GOT3 (cell line): ENCODE data around the gene COQ8B.
"Not testable (repeated sequence)": the region's sequence is repeated elsewhere in the genome, so short reads cannot be mapped to it uniquely, and the experiment has no call there.

ENCODE experiments used
- DNase-seq: peaks from one replicate; lab custom pipeline; 2025; ENCODE audit warnings: mixed read lengths; lab: John Stamatoyannopoulos, UW

The COQ8B gene

GRCh38 chr19:40716482-40717324 lies at the start of gene COQ8B, which contains the start of gene ITPKC:
TSS of gene COQ8B (minus strand) at chr19:40716886. CDS start at chr19:40714632, 2,254 bp downstream.
TSS of gene ITPKC (plus strand) at chr19:40717112. CDS start at chr19:40717136, 24 bp downstream.
- DNase-seq, result peak; percentile 82

DNA sequence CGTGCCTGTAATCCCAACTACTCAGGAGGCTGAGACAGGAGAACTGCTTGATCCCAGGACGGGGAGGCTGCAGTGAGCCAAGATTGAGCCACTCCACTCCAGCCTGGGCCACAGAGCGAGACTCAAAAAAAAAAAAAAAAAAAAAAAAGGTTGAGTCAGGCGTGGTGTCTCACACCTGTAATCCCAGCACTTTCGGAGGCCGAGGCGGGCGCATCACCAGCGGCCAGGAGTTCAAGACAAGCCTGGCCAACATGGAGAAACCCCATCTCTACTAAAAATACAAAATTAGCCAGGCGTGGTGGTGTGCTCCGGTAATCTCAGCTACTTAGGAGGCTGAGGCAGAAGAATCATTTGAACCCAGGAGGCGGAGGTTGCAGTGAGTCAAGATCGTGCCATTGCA lies 49.7 kb upstream of the COQ8B start:
- not testable (repeated sequence) for DNase-seq

DNA sequence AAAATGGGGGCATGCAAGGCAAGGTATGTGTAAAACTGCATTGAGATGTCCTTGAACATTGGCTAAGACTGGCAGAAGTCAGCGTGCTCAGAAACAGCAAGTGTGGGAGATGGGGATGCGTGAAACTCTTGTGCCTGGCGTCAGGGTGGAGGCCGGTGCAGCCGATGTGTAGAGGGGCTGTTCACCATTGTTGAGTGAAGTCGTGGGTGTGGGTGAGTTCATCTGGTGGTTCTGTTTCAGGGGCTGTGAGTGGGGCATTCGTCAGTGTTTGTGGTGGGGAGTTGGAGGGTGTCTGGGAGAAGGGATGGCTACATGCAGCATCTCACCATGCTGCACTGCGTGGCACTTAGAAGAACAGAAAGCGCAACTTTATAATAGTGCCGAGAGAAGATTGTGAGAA lies 47.3 kb upstream of the COQ8B start:
- DNase-seq, result no peak

GRCh38 chr19:40763526-40763925 lies 46.8 kb upstream of the COQ8B start:
- no peak for DNase-seq

GRCh38 chr19:40762754-40763470 lies 46.2 kb upstream of the COQ8B start:
- DNase-seq, result no peak

DNA sequence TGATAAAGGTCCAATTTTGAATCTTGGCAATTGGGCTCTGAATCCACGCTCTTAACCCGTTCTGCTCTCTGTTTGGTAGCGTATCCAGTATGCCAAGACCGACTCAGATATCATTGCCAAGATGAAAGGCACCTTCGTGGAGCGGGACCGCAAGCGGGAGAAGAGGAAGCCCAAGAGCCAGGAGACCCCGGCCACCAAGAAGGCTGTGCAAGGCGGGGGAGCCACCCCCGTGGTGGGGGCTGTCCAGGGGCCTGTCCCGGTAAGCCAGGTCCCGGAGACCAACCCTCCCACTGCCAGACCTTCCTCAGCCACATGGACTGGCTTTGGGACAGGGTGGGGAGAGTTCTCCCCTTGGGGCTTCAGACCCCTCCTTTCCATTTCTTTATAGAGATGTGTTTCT lies 42.7 kb upstream of the COQ8B start:
- no peak for DNase-seq

- no peak for DNase-seq
Observed at GRCh38 chr19:40758491-40758890, 41.8 kb upstream of the COQ8B start.

GRCh38 chr19:40756502-40757110 lies 39.9 kb upstream of the COQ8B start:
- no peak for DNase-seq

GRCh38 chr19:40755791-40756190 lies 39.1 kb upstream of the COQ8B start:
- no peak for DNase-seq

GRCh38 chr19:40755248-40755624 lies 38.5 kb upstream of the COQ8B start:
- DNase-seq, result no peak

- no peak for DNase-seq
Observed at GRCh38 chr19:40754611-40755247, 38.0 kb upstream of the COQ8B start.

- no peak for DNase-seq
Observed at GRCh38 chr19:40752257-40752781, 35.6 kb upstream of the COQ8B start.

- peak; percentile 98 for DNase-seq
Observed at GRCh38 chr19:40750874-40751537, 34.3 kb upstream of the COQ8B start, which contains the start of gene SNRPA. TSS of gene SNRPA (plus strand) at chr19:40751203. CDS start at chr19:40751409, 206 bp downstream.

GRCh38 chr19:40750058-40750873 lies 33.6 kb upstream of the COQ8B start, which contains the start of gene ACTMAP:
TSS of gene ACTMAP (minus strand) at chr19:40750477. CDS start at chr19:40749803, 674 bp downstream.
- DNase-seq, result peak; percentile 98

GRCh38 chr19:40747536-40747935 lies 30.9 kb upstream of the COQ8B start:
- DNase-seq, result no peak

DNA sequence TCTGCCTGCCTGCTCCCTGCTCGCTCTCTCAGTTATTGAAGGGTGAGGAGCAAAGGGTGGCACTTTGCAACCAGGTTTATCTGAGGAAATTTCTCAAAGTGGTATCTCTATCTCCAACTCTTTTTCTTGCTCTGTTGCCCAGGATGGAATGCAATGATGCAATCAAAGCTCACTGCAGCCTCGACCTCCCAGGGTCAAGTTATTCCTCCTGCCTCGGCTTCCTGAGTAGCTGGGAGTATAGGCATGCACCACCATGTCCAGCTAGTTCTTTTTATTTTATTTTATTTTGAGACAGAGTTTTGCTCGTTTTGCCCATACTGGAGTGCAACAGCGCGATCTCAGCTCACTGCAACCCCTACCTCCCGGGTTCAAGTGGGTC lies 28.7 kb upstream of the COQ8B start:
- DNase-seq, result no peak

DNA sequence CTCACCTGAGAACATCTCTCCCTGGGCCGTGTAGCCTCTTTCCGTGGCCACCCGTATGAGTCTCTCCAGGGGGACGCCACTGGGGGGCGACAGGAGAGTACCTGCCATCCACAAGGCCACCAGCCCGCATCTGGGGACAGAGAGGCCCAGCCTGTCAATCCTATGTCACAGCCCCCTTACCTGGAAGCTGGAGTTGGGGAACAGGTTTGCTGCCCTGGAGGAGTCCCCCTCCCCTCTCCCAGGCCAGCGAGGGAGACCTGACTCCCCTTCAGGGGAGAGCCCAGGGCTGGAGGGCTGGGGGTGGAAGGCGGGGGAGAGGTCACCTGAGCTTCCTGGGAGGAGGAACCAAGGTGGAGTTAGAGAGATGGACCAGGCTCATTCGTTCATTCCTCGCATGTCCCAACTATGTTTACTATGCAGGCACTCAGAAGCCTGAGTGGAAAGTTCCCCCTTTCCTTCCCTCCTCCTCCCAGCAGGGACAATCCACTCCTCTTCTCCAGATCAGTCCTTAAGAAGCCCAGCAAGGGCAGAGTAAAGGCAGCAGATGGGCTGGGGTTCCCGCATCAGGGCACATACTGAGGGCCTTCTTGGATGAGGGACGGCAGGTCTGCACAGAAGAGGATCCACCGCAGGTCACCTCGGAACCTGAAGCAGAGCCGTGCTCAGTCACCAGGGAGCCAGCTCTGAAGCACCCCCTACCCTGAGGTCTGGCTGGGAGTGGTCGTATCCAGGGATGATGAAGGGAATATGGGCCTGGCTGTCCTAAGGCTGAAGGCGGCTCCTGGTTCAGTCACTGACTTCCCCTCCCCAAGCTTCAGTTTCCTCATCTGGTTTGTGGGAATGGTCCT lies 28.1 kb upstream of the COQ8B start:
- DNase-seq, result no peak

- DNase-seq, result no peak
Observed at GRCh38 chr19:40743926-40744325, 27.2 kb upstream of the COQ8B start.

DNA sequence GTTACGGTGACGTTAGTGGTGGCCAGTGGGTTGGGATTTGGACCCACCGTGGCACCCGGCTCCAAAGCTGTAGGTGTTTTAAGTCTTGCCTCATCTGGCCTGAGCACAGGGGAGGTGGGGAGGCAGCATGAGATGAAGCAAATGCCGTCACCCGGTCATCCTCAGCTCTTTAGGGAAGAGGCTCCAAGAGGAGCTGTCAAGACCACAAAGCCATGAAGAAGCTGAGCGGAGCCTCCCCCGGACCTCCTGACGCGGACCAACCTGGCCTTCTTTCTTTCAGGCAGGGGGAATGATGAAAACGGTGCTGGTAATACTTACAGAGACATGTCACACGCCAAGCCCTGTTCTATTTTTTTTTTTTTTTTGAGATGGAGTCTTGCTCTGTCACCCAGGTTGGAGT lies 26.2 kb upstream of the COQ8B start:
- no peak for DNase-seq
